Smooth muscle cell of the brain vasculature (primary cell): ENCODE data around the gene CNOT10.
A peak's percentile ranks its signal among the peaks of the same experiment; 100 is the strongest.
"Not testable (repeated sequence)": the region's sequence is repeated elsewhere in the genome, so short reads cannot be mapped to it uniquely, and the experiment has no call there.

Experiments used
- DNase-seq: peaks from one replicate; pipeline ENCODE4 v3.0.0-alpha.2; 2012; ENCODE audit warnings: low read depth, low spot score

Gene CNOT10, protein sequence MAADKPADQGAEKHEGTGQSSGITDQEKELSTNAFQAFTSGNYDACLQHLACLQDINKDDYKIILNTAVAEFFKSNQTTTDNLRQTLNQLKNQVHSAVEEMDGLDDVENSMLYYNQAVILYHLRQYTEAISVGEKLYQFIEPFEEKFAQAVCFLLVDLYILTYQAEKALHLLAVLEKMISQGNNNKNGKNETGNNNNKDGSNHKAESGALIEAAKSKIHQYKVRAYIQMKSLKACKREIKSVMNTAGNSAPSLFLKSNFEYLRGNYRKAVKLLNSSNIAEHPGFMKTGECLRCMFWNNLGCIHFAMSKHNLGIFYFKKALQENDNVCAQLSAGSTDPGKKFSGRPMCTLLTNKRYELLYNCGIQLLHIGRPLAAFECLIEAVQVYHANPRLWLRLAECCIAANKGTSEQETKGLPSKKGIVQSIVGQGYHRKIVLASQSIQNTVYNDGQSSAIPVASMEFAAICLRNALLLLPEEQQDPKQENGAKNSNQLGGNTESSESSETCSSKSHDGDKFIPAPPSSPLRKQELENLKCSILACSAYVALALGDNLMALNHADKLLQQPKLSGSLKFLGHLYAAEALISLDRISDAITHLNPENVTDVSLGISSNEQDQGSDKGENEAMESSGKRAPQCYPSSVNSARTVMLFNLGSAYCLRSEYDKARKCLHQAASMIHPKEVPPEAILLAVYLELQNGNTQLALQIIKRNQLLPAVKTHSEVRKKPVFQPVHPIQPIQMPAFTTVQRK

DNA sequence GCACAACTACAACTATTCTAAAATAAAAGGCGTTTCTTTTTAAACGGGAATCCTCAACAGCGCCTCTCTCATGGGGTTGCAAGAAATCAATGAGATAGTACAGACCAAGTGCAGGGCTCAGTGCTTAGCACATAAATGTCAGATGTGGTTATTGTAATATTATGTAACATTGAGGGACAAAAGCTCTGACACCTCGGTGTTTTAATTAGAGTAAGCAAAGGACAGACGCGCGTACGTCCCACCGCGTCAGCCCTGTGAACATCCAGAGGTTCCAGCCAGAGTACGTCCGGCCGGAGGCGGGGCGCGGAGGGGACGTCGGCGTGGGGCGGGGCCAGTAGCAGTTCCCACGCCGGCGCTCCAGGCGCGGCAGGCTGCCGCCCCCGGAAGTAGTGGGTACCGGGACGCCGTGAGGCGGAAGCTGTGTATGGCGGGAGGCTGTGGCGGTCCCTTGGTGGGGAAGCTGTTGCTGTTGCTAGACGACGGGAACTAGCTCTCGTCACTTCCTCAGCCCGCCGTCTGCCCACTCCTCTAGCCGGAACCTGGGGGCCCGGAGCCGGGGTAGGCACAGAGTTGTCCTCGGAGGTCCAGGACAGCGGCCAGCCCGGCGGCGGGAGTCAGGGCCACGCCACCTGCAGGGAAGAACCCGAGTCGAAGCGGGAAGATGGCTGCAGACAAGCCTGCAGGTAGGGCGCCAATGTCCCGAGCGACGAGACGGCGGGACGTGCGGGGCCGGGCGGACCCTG is at the start of gene CNOT10:
TSS of gene CNOT10 (plus strand) at position 389 of the 743 bp plus-strand sequence. CDS start at position 662, 273 bp downstream.
- peak; percentile 81 for DNase-seq

DNA sequence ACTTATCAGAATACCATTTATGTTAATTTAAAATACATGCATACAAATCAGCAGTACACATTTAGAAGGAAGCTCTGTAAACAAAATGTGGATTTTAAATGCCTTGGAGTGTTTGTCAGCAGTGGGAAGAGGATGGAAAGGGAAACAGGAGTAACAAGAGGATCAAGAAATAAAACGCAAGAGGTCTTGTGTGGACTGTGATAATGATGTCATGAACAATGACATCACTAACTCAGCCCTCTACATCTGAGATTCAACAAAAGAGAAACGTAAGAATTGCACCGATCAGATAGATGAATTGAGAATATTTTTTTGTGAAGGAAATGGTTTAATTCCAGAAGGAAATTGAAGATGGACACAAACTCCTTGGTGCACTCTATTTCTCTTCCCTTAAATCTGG is 44.0 kb upstream of the CNOT10 start:
- DNase-seq, result no peak

DNA sequence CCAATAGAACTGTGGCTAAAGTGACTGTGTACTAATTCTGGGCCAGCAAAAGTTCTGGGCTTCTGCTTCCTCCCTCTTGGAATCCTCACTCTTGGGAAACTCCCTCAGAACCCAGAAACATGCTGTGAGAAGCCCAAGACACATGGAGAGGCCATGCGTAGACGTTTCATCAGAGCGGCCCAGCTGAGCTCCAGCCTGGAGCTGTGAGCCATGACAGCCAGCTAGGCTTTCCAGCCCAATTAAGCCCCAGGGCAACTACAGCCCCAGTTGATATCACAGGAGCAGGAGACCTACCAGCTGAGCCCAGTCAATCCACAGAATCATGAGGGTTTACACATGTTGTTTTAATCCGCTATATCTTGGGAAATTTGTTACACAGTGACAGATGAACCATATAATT is 43.6 kb upstream of the CNOT10 start:
- no peak for DNase-seq

DNA sequence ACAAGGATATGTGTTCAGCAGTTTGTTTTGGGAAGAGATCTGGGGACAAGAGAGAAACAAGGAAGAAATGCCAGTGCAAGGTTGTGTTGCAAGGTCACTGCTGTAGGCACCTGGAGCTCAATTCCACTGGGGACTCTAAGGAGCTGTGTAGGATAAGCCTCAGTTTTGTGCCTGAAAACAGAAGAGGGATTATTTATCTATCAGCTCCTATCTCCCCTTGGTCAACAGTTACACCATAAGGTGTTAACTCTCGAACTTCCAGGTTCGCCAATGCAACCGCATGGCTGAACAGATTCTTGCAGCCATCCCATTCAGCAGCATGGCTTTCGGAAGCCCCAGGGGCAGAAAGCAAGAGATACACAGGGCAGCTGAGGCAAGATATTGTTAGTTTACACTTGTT is 41.6 kb upstream of the CNOT10 start:
- DNase-seq, result no peak

DNA sequence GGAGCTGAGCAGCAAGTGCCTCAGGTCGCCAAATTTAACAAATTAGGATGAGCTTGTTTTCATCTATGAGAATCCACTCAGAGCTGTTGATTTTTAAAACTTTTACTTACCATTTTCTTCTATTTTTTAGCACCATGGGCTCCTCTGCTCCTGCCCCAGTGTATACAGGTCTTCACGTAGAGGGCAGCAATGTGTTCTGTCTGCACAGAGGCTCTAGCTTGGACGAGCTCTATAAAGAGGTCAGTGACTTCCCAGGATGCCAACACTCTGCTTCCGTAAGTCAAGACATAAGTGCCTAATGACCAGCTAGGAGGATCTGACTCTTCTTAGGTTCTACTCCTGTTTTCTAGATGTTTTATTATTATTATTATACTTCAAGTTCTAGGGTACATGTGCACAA is 41.2 kb upstream of the CNOT10 start:
- no peak for DNase-seq

DNA sequence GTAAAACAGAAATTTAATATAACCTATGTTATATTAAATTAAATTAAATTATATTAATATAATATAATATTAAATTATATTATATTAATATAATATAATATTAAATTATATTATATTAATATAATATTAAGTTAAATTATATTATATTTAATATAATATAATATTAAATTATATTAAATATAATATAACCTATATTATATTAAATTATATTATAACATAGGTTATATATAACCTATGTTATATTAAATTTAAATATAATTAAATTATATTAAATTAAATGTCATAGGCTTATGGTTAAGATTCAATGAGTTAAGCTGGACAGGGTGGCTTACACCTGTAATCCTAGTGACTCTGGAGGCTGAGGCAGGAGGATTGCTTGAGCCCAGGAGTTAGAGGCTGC is 40.6 kb upstream of the CNOT10 start:
- no peak for DNase-seq

DNA sequence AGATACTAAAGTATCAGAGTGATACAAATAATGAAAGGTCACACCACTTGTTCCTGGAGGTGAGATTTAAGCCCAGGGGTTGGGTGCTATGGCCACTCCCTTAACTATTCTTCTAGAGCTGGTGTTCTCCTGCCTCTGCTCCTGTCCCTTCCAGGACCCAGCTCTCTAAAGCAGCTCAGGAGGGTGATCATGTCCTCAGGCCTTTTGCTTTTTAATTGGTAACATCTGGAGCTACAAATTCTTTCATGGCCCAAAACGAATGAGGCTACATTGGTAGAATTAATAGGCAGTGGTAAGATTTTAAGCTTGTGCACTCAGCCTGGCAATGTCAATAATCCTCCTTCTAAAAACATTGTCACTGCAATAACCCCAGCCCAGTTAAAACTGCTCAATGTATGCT is 38.2 kb upstream of the CNOT10 start:
- no peak for DNase-seq

DNA sequence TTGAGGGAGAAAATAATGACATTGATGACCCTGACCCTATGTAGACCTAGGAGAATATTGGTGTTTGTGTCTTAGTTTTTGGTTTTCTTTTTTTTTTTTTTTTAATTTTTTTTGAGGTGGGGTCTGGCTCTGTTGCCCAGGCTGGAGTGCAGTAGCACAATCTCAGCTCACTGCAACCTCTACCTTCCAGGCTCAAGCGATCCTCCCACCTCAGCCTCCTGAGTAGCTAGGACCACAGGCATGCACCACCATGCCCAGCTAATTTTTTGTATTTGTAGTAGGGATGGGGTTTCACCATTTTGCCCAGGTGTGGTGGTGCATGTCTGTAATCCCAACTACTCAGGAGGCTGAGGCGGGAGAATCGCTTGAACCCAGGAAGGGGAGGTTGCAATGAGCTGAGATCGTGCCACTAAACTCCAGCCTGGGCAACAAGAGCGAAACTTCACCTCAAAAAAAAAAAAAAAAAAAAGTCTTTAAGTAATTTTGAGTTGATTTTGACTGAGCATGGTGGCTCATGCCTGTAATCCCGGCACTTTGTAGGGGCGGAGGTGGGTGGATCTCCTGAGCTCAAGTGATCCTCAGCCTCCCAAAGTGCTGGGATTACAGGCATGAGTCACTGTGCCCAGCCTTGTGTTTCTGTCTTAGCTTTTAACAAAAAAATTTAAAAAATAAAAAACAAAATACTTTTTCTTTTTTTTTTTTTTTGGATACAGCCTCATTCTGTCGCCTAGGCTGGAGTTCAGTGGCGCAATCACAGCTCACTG is 32.5 kb upstream of the CNOT10 start:
- DNase-seq, result not testable (repeated sequence)

DNA sequence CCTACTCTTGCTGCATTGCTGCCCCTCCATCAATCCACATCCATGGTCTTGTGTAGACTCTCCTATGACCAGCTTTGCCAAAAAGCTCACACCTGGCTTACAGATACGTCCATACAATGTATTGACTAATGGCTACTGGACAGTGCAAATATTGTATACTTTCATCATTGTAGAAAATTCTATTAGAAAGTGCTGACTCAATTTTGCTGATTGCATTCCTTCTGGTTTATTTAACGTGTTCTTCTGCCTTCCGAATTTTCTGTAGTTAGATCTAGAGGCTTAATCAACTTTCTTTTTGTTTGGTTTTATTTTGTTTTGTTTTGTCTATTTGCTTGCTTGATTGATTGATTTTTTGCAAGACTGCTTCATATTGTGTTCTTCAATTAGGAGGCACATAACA is 29.8 kb upstream of the CNOT10 start:
- DNase-seq, result no peak

DNA sequence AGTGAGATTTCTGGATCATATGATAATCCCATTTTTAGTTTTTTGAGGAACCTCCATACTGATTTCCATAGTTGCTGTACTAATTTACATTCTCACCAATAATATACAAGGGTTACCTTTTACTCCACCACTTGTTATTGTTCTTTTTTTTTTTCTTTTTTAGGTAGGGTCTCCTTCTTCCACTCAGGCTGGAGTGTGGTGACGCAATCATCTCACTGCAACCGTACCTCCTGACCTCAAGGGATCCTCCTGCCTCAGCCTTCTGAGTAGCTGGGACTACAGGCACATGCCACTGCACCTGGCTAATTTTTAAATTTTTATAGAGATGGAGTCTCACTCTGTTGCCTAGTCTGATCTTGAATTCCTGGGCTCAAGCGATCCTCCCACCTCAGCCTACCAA is 24.4 kb upstream of the CNOT10 start:
- no peak for DNase-seq

DNA sequence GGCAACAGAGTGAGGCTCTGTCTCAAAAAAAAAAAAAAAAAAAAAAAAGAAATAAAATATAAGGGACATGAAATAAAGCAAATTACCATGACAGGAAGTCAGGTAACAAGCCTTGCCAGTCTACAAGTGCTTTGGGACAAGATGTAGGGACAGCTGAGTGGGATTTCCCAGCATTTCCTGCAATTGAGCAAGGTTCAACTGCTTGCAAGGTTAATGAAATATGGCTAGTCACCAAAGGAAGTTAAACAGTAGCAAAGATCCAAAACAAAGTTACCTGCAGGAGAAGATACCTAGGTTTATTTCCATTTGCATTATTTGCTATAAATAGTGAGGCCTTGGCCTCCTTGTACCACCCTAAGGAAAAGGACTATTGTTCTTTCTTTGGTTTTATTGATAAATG is 22.3 kb upstream of the CNOT10 start:
- DNase-seq, result no peak

DNA sequence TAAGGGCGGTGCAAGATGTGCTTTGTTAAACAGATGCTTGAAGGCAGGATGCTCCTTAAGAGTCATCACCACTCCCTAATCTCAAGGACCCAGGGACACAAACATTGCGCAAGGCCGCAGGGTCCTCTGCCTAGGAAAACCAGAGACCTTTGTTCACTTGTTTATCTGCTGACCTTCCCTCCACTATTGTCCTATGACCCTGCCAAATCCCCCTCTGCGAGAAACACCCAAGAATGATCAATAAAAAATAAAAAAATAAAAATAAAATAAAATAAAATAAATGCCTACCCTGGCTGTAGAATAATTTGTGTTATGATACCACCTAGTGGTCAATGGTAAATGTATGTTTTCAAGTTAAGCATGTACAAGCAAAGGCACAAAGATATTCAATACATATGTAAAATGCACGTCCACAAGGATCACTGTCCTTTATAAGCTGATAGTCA is 20.3 kb upstream of the CNOT10 start:
- peak; percentile 28 for DNase-seq

DNA sequence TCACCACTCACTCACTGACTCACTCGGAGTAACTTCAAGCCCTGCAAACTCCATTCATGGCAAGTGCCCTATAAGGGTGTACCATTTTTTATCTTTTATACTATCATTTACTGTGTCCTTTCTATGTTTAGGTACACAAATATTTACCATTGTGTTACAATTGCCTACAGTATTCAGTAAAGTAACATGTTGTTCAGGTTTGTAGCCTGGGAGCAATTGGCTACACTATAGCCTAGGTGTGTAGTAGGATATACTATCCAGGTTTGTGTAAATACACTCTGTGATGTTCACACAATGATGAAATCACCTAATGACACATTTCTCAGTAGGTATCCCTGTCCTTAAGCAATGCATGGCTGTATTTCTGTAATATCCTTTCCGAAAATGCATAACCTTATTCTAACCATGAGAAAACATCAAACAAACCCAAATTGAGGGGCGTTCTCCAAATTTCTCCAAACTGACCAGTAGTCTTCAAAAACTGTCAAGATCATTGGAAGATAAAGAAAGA is 17.9 kb upstream of the CNOT10 start:
- DNase-seq, result no peak

DNA sequence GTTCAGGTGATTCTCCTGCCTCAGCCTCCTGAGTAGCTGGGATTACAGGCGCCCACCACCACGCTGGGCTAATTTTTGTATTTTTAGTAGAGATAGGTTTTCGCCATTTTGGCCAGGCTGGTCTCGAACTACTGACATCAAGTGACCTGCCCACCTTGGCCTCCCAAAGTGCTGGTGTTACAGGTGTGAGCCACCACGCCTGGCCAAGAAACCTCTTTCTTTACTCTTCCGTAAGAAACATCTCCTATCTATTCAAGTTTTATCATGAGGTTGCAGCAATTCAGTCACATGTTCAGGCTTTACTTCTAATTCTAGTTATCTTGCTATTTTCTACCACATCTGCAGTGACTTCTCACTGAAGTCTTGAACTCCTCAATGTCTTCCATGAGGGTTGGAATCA is 15.8 kb upstream of the CNOT10 start:
- not testable (repeated sequence) for DNase-seq

DNA sequence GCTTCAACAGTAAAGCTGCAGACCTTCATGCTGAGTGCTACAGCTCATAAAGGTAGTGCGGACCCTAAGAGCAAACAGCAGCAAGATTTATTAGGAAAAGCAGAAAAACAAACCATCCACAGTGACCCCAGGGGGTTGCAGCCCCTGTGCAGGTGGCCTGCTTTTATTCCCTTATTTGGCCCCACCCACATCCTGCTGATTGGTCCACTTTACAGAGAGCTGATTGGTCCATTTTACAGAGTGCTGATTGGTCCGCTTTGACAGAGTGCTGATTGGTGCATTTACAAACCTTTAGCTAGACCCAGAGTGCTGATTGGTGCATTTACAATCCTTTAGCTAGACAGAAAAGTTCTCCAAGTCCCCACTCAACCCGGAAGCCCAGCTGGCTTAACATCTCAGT is 11.3 kb upstream of the CNOT10 start:
- not testable (repeated sequence) for DNase-seq

DNA sequence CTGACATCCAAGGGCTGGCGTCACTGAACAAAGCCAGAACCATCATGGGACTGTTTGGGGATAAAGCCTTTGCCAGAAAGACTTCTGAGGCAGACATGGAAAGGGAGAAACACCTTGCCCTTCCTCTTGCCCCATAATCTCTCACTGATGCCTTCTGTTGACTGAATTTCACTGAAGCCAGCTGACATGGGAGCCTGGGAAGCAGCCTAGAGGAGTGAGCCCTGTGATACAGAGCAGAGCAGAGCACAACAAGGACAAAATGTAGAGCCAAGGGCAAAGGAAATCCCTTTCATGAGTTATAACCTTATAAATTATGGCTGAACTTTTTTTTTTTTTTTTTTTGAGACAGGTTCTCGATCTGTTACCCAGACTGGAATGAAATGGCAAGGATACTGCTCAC is 9.8 kb upstream of the CNOT10 start:
- DNase-seq, result no peak

DNA sequence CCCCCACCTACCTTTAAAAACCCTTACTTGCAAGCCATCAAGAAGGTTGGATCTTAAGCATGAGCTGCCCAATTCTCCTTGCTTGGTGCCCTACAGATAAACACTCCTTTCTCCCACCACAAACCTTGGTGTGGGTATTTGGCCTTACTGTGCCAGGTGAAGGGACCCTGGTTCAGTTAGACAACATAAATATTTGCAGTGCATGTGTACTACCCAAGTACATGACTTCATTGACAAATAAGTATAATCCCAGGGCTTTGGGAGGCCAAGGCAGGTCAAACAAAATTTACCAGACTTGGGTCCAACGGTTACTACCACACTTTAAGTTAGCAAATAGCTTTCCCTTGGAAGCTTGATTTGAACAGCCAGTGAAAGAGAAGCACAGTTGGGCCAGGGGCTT is 9.3 kb upstream of the CNOT10 start:
- DNase-seq, result no peak

DNA sequence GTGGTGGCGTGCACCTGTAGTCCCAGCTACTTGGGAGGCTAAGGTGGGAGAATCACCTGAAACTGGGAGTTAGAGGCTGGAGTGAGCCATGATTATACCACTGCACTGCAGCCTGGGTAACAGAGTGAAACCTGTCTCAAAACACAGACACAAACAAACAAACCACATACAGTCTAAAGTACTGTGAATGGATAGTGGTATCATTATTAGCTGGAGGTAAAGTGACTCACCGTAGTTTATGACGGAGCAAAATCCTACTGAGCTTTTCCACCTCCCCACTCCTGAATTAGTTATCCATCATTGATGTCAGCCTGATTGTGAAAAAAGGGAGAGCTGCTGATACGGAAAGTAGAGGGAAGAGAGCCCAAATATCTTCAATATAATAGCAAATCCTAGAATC is 3.2 kb upstream of the CNOT10 start:
- no peak for DNase-seq

DNA sequence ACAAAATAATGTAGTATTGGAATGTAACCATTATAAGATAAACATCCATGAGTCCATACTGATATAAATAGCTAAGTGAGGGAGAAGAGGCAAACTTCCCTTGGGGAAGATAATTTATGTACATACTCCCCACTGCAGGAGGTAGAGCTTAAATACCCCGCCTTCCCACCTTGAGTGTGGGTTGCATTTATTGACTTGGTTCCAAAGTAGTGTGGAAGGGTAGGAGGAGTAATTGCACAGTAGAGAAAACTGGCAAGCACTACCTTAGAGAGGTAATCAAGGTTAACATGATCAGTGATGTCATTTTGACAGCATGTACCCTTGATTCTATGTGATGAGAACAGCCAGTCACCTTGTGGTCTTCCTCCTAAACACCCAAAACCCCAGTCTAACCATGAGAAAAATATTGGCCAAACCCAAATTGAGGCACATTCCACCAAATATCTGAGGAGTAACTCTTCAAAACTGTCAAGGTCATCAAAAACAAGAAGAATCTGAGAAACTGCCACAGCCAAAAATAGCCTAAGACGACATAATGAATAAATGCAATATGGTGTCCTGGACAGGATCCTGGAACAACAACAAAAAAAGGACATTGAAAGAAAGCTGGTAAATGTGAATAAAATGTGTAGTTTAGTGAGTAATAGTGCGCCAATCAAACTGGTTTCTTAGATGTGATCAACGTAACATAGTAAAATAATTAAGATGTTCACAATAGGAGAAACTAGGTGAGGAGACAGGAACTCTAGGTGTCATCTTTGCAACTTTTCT is 774 bp upstream of the CNOT10 start:
- no peak for DNase-seq

DNA sequence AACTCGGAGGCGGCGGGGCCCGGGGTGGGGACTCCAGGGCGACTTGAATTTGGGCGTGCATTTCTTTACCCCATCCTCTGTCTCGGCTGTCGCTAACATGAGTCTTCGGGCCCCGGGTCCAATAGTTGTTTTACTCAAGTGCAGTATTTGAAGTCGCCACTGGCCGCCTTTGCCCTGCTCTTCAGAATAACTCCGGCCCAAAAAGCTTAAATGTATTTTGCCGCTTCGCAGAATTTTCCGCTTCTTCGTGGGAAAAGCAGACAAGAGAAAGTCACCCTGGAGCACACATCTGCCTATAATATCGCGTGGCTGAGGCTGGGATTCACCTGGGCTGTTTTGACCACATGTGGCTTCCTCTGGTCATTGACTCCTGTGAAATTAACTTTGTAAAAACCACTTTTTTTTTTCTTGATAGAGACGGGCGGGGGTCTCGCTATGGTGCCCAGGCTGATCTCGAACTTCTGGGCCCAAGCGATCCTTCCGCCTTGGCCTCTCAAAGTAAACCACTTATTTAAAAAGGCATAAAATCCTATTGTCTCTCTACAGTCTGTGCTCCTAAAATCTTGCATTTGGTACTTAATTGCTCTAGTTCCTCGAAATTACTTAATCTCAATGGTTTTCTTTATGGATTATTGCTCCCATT is 676 bp downstream of the CNOT10 start:
- no peak for DNase-seq
